GM21619 (cell line): ENCODE measurements around the gene PLAAT5.
"Not testable (repeated sequence)": the region's sequence is repeated elsewhere in the genome, so short reads cannot be mapped to it uniquely, and the experiment has no call there.

ENCODE experiments used
- ATAC-seq: cut with Tn5 transposase; IDR thresholded peaks from one replicate; pipeline ENCODE4 v1.9.1; 2021; ENCODE audit not compliant: unreplicated experiment

Gene PLAAT5

GRCh38 chr11:63488789-63489188, 2.2 kb downstream of the PLAAT5 start:
- ATAC-seq = no peak

- ATAC-seq = no peak
Measured at GRCh38 chr11:63485777-63486176, 5.2 kb downstream of the PLAAT5 start.

- no peak for ATAC-seq
Measured at GRCh38 chr11:63480039-63480438, 10.9 kb downstream of the PLAAT5 start.

GRCh38 chr11:63478896-63479295, 12.1 kb downstream of the PLAAT5 start:
- no peak for ATAC-seq

- no peak for ATAC-seq
Measured at GRCh38 chr11:63476618-63477017, 14.3 kb downstream of the PLAAT5 start.

GRCh38 chr11:63472372-63472771, 18.6 kb downstream of the PLAAT5 start:
- ATAC-seq = no peak

GRCh38 chr11:63470311-63470710, 20.7 kb downstream of the PLAAT5 start:
- ATAC-seq = no peak

- ATAC-seq = no peak
Measured at GRCh38 chr11:63462137-63462536, 28.8 kb downstream of the PLAAT5 start.

- no peak for ATAC-seq
Measured at GRCh38 chr11:63459586-63459985, 31.4 kb downstream of the PLAAT5 start.

- no peak for ATAC-seq
Measured at GRCh38 chr11:63448646-63449045, 42.3 kb downstream of the PLAAT5 start.

- no peak for ATAC-seq
Measured at GRCh38 chr11:63445720-63446119, 45.2 kb downstream of the PLAAT5 start.

- no peak for ATAC-seq
Measured at GRCh38 chr11:63445118-63445517, 45.8 kb downstream of the PLAAT5 start.

- no peak for ATAC-seq
Measured at GRCh38 chr11:63444160-63444559, 46.8 kb downstream of the PLAAT5 start.

- no peak for ATAC-seq
Measured at GRCh38 chr11:63443714-63444113, 47.3 kb downstream of the PLAAT5 start.

- ATAC-seq = not testable (repeated sequence)
Measured at GRCh38 chr11:63435831-63436230, 55.1 kb downstream of the PLAAT5 start.

GRCh38 chr11:63435351-63435750, 55.6 kb downstream of the PLAAT5 start:
- ATAC-seq = not testable (repeated sequence)

- ATAC-seq = not testable (repeated sequence)
Measured at GRCh38 chr11:63430731-63431130, 60.2 kb downstream of the PLAAT5 start.

GRCh38 chr11:63427971-63428508, 62.9 kb downstream of the PLAAT5 start:
- no peak for ATAC-seq

GRCh38 chr11:63417174-63417852, 73.7 kb downstream of the PLAAT5 start:
- ATAC-seq = no peak
